Epithelial cell of esophagus (primary cell): ENCODE data around the gene ARHGAP1.

Source experiments
- DNase-seq: peaks from one replicate; pipeline ENCODE4 v3.0.0; 2010; ENCODE audit warnings: low read depth
- H3K4me3 ChIP-seq: 2 replicates; pipeline ENCODE4 v1.5.1; 2011; ENCODE audit warnings: mild to moderate bottlenecking, low read length, control low read depth
- CTCF ChIP-seq: IDR thresholded peaks from 2 replicates; pipeline ENCODE4 v1.5.1; 2011; ENCODE audit warnings: low read depth, mild to moderate bottlenecking, low read length, control low read depth, inconsistent platforms; ENCODE audit not compliant: insufficient read depth; ENCODE audit errors: missing control alignments

The ARHGAP1 gene

GRCh38 chr11:46729110-46730027, 28.9 kb upstream of the ARHGAP1 start:
- no peak overlapping the region for H3K4me3 ChIP-seq
- TF ChIP-seq CTCF: no peak
- no peak for DNase-seq

DNA sequence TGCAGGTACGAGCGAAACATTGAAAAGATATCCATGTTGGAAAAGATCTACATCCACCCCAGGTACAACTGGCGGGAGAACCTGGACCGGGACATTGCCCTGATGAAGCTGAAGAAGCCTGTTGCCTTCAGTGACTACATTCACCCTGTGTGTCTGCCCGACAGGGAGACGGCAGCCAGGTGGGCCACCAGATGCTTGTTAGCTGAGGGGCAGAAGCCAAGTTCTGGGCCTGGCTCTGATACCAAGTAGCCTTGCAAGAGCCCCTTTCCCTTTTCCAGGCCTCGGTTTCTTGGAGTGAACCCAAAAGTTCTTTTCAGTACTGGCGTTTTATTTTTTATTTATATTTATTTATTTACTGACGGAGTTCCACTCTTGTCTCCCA, 28.2 kb upstream of the ARHGAP1 start:
- no peak for TF ChIP-seq CTCF
- DNase-seq: no peak
- H3K4me3 ChIP-seq: no peak overlapping the region

DNA sequence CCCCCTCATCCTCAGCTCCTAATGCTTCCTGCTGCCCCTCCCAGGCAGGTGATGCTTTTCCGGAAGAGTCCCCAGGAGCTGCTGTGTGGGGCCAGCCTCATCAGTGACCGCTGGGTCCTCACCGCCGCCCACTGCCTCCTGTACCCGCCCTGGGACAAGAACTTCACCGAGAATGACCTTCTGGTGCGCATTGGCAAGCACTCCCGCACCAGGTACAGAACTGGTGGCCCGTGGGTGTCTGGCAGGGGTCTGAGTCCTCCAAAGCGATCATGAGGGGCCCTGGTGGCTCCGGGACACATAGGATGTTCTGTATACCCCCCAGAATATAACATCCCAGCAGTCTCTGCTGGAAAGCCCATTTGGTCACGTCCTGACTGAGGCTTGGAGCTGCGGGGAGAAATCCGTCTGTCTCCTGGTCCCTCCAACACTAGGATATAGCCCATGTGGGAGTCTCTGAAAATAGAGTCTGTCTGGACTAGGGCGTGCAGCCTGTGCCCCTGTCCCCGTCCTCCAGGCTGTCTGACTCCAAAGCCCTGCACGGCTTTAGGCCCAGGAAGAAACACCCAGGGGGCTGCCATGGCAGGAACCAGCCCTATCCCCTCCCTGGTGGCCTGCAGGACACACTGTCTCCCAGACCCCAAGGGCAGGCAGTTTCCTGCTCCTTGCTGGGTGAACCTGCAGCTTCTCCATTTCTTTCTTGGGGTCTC, 27.7 kb upstream of the ARHGAP1 start:
- DNase-seq: no peak
- no peak for TF ChIP-seq CTCF

GRCh38 chr11:46726206-46726862, 25.9 kb upstream of the ARHGAP1 start:
- H3K4me3 ChIP-seq: no peak overlapping the region
- DNase-seq: no peak
- TF ChIP-seq CTCF: no peak

More for the DNA sequence above, 27.7 kb upstream of the ARHGAP1 start:
- H3K4me3 ChIP-seq: no peak overlapping the region

DNA sequence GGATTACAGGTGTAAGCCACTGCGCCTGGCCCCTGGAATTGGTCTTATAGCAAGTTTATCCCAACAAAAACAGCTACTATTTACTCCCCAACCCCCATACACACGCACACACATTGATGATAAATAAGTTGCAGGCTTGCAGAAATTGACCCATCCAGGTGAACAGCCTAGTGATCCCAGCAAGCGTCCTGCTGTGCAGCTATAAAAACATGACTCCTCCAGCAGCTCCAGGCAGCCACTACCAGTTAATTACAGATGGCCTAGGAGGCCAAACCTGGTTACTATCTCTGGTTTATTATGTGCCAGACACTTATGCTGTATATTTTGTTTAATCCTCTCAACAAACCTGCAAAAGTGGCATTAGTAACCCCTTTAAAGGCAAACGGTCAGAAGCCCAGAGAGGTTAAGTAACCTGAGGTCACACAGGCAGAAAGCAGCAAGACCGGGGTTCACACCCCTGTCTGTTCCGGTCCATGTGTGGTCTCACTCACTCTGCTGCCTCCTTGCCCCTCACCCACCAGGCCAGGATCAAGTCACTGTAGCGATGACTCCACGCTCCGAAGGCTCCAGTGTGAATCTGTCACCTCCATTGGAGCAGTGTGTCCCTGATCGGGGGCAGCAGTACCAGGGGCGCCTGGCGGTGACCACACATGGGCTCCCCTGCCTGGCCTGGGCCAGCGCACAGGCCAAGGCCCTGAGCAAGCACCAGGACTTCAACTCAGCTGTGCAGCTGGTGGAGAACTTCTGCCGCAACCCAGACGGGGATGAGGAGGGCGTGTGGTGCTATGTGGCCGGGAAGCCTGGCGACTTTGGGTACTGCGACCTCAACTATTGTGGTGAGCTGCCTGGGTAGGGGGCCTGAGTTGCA, 25.2 kb upstream of the ARHGAP1 start:
- no peak for DNase-seq
- no peak for TF ChIP-seq CTCF
- no peak overlapping the region for H3K4me3 ChIP-seq

DNA sequence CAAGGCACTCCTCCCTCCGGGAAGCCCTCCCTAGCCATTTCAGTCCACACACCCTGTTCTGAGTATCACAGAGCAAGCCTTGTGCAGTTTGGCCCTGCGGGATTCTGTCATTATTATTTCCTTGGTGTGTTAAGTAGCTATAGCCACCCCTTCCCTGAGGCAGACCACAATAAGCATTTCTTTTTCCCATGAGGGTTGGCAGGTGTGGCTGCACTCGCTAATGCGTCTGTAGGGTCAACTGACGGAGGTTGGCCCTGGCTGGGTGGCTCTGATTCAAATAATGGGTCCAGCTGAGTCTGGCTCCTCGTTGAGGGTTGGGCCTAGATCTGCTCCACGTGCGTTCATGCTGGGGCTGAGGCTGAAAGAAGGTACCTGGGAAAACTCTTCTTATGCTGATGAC, 23.7 kb upstream of the ARHGAP1 start:
- TF ChIP-seq CTCF: no peak
- no peak for DNase-seq
- no peak overlapping the region for H3K4me3 ChIP-seq
